ENCODE measurements around the gene SHISA6.

DNA sequence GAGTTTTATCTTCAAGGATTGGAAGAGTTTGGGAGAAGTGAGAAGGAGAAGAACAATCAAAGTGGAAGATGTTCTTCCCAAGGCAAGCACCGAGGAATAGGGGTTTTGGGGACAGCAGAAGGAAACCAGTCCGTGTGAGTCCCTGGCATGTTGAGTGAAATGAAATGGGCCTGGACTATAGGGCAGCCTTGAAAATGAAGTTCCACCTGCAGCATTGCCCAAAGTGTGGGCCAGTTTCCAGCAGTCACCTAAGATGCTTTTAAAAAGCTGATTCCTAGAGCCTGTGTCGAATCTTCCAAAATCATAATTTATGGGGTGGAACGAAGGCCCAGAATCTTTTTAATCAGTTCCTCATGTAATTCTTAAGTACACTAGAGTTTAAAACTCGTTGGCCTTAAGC is 297.4 kb downstream of the SHISA6 start:
- TF ChIP-seq, protein P1, sequence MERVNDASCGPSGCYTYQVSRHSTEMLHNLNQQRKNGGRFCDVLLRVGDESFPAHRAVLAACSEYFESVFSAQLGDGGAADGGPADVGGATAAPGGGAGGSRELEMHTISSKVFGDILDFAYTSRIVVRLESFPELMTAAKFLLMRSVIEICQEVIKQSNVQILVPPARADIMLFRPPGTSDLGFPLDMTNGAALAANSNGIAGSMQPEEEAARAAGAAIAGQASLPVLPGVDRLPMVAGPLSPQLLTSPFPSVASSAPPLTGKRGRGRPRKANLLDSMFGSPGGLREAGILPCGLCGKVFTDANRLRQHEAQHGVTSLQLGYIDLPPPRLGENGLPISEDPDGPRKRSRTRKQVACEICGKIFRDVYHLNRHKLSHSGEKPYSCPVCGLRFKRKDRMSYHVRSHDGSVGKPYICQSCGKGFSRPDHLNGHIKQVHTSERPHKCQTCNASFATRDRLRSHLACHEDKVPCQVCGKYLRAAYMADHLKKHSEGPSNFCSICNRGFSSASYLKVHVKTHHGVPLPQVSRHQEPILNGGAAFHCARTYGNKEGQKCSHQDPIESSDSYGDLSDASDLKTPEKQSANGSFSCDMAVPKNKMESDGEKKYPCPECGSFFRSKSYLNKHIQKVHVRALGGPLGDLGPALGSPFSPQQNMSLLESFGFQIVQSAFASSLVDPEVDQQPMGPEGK (CRISPR knock-in tag; IDR thresholded peaks at IDR 0.05; ENCODE audit: borderline replicate concordance) = no peak
- no peak for TF ChIP-seq TOX (CRISPR knock-in tag; IDR thresholded peaks at IDR 0.05; ENCODE audit: borderline replicate concordance)

Measured in SK-N-SH treated with all-trans-retinoic acid at 6 μM for 48 hours (cell line).